ENCODE data around the gene PRKAG1. TPM values are rescaled to one million over a fixed set of nuclear protein-coding genes. Genes with fewer than 3 reads are reported as not detected.

PRKAG1 gene
- polyA plus RNA-seq, 2 of the 4 experiments (the other 2 are of a cell fraction) = 40.0 to 100 TPM

DNA sequence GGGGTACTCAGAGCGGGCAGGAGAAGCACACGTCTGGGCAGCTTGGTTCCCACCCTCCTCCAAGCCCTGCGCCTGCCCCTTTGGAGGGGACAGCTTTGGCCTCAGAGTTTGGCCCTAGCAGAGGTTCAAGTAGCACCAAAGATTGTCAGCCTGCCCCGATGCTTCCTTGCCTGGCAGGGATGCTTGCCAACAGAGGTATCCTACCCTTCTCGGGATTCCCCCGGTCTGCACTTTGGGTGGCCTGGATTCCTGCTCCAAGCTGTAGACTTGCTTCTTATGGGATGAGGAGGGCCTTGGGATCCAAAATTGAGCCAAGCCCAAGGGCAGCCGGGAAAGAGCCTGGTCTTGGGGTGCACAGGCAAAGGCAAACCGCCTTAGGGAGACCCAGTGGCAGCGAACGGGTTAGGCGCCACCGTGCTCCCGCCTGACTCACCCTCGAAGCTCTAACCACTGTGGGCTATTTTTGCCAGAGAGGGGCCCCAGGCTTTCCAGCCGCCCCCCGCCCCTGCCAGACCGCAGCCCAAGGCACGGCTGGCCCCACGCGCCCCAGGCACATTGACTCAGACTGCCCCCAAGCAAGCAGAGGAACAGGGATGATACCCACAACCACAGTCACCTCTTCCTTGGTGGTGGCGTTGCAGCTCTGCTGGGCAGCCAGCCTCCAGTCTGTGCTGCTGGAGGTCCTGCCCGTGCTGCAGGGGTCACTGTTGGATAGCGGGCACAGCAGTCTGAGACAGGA, 46.2 kb downstream of the PRKAG1 start:
- DNase-seq (ENCODE audit: low read depth in 1 of 2, low spot score in 1 of 2) = no peak
- TF ChIP-seq RAD21 (conservative IDR thresholded peaks at IDR 0.05 in 1 of 2, IDR thresholded peaks at IDR 0.05 in 1 of 2) = peak in 1 of 2 experiments; percentile 4; a peak in 1 of 5 replicates
- no peak for TF ChIP-seq HOXB13 (CRISPR knock-in tag; IDR thresholded peaks at IDR 0.05; ENCODE audit: low read depth)
- ATAC-seq = peak in 1 of 2 experiments; percentile 20; a peak in 3 of 6 replicates
- WGBS (ENCODE audit: missing lambda C conversion rate) = 81% methylated on average over 21 of the region's 23 CpGs
- ChIA-PET CTCF (interaction anchor here (70.2 to 77.5 kb wide), 2 partner anchors 7 to 18 kb away, joined by 2584 read pairs; partner anchors contain the start of genes ARF3, DDN, FKBP11 and PRKAG1), POLR2A (interaction anchor here (1.2 kb wide), 1 partner anchor 15 kb away, joined by 3 read pairs; no protein-coding TSS in a partner anchor)
- H3K27ac ChIP-seq = no peak overlapping the region
- peaks cover 23% of the 10 kb centered on the region for H3K4me1 ChIP-seq
- H3K4me3 ChIP-seq = peak overlapping the region; percentile 48; the same call in 1 of the 3 replicates
- H3K4me2 ChIP-seq = peak overlapping the region; percentile 88; the same call in 2 of the 3 replicates
- no peak for FAIRE-seq
- no peaks in the 10 kb centered on the region for H3K9me3 ChIP-seq

DNA sequence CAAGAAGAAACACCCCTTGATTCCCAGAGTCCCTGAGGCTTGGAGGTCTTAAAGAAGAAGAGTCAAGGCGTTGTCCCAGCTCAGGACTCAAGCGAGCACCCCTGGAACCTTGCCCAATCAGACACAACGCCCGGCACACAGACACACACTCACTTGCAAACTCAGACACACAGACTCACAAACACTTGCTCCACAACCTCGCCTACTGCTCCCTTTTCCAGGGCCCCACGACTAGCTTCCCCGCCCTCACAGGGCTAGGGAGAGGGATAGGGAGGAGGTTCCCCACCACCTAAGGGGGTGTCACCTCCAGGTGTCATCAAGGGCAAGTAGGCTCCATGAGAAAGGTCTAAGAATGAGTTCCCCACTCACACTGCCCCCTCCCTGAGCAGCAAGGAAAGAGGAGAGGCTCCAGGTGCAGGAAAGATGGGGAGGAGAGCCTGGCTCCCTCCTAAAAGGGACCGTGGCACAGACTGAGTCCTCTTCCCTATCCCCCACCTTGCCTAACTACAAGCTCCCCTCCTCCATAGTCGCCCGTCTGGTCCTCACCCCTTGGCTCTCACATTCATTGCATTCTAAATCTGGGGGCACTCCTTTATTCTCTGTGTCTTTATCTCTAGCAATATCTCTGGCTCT, 47.8 kb downstream of the PRKAG1 start:
- ATAC-seq = peak in 1 of 2 experiments; percentile 22; a peak in 3 of 6 replicates
- 56% methylated on average over 10 of the region's 10 CpGs for WGBS (ENCODE audit: missing lambda C conversion rate)
- TF ChIP-seq HOXB13 (CRISPR knock-in tag; IDR thresholded peaks at IDR 0.05; ENCODE audit: low read depth) (no peak), PHF8 (IDR thresholded peaks at IDR 0.05; ENCODE audit: borderline replicate concordance, low read depth) (no peak), HOXA7 (CRISPR knock-in tag; IDR thresholded peaks at IDR 0.05) (no peak), EHF (CRISPR knock-in tag; IDR thresholded peaks at IDR 0.05) (no peak), CBX2 (IDR thresholded peaks at IDR 0.05; ENCODE audit: borderline replicate concordance, low read depth) (no peak)
- TF ChIP-seq, protein P1, sequence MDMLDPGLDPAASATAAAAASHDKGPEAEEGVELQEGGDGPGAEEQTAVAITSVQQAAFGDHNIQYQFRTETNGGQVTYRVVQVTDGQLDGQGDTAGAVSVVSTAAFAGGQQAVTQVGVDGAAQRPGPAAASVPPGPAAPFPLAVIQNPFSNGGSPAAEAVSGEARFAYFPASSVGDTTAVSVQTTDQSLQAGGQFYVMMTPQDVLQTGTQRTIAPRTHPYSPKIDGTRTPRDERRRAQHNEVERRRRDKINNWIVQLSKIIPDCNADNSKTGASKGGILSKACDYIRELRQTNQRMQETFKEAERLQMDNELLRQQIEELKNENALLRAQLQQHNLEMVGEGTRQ (IDR thresholded peaks at IDR 0.05) = no peak
- TF ChIP-seq, protein P2, sequence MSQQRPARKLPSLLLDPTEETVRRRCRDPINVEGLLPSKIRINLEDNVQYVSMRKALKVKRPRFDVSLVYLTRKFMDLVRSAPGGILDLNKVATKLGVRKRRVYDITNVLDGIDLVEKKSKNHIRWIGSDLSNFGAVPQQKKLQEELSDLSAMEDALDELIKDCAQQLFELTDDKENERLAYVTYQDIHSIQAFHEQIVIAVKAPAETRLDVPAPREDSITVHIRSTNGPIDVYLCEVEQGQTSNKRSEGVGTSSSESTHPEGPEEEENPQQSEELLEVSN (IDR thresholded peaks at IDR 0.05; ENCODE audit: borderline replicate concordance, low read depth) = no peak
- DNase-seq (ENCODE audit: low read depth in 1 of 2, low spot score in 1 of 2) = no peak
- no peak for FAIRE-seq
- Histone ChIP-seq H3K4me3 (peak overlapping the region; percentile 48), H3K9me3 (no peaks in the 10 kb centered on the region), H3K27ac (peak overlapping the region; percentile 43 to 82; a peak in 5 of 6 replicates), H3K4me1 (peaks cover 23% of the 10 kb centered on the region), H3K4me2 (peak overlapping the region; percentile 88)
- ChIA-PET CTCF (interaction anchor here (70.2 to 77.5 kb wide), 2 partner anchors 9 to 17 kb away, joined by 2584 read pairs; partner anchors contain the start of genes ARF3, DDN, FKBP11 and PRKAG1), POLR2A (no interaction called here)

DNA sequence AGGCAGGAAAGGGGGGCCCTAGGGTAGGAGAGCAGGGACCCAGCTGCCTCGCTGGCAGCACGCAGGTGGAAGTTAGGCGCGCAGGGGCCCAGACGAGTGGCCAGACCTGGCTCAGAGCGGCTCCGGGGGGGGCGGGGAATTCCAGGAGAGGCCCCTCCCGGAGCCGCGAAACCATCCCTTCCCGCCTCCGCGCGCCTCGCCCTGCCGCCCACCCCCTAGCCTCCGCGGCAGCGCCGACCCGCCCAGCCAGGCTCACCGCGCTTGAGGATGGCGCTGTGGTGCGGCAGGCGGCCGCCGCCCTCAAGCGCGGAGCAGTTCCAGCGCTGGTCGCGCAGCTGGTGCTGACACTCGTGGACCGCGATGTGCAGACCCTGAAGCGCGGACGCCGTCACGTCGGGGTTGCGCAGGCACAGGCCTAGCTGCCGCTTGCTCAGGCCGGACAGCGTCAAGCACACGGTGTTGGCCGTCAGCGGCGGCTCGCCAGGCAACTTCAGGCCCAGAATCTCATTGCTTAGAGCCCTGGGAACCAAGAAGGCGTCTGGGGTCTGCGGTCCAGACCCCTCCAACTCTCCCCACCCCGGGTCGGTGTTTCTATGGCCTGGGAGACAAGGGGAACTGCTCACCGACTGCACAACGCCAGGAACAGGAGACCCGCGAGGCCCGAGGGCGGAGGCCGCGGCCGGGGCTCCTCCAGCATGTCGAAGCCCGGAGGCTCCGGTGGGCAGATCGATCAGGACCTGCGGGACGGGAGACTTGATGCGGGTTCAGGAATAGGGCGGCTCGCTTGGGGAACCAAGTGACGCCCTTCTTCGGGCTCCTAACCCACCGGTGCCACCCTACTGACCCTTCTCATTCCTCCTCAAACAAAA, 48.5 kb downstream of the PRKAG1 start:
- TF ChIP-seq, protein P2 (IDR thresholded peaks at IDR 0.05; ENCODE audit: borderline replicate concordance, low read depth) = no peak
- TF ChIP-seq, protein P3, sequence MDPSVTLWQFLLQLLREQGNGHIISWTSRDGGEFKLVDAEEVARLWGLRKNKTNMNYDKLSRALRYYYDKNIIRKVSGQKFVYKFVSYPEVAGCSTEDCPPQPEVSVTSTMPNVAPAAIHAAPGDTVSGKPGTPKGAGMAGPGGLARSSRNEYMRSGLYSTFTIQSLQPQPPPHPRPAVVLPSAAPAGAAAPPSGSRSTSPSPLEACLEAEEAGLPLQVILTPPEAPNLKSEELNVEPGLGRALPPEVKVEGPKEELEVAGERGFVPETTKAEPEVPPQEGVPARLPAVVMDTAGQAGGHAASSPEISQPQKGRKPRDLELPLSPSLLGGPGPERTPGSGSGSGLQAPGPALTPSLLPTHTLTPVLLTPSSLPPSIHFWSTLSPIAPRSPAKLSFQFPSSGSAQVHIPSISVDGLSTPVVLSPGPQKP (IDR thresholded peaks at IDR 0.05; ENCODE audit: low read depth, low read length) = no peak
- TF ChIP-seq RNF2 (IDR thresholded peaks at IDR 0.05; ENCODE audit: borderline replicate concordance, low read depth) (no peak), TP53 (CRISPR knock-in tag; IDR thresholded peaks at IDR 0.05) (no peak), NFE2L2 (conservative IDR thresholded peaks at IDR 0.05; ENCODE audit: low read length) (no peak), MAZ (IDR thresholded peaks at IDR 0.05; ENCODE audit: borderline replicate concordance, low read depth, low read length) (no peak), ZC3H11A (IDR thresholded peaks at IDR 0.05) (no peak), KDM5A (IDR thresholded peaks at IDR 0.05) (no peak), ZNF302 (CRISPR knock-in tag; IDR thresholded peaks at IDR 0.05) (no peak), NR3C1 (IDR thresholded peaks at IDR 0.05) (no peak), ZSCAN20 (CRISPR knock-in tag; IDR thresholded peaks at IDR 0.05) (no peak), ZFP36 (IDR thresholded peaks at IDR 0.05; ENCODE audit: borderline replicate concordance, partially characterized antibody) (no peak), NPAS2 (CRISPR knock-in tag; IDR thresholded peaks at IDR 0.05; ENCODE audit: borderline replicate concordance) (no peak), RARB (CRISPR knock-in tag; IDR thresholded peaks at IDR 0.05) (no peak)
- TF ChIP-seq, protein P4, sequence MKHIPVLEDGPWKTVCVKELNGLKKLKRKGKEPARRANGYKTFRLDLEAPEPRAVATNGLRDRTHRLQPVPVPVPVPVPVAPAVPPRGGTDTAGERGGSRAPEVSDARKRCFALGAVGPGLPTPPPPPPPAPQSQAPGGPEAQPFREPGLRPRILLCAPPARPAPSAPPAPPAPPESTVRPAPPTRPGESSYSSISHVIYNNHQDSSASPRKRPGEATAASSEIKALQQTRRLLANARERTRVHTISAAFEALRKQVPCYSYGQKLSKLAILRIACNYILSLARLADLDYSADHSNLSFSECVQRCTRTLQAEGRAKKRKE (CRISPR knock-in tag; IDR thresholded peaks at IDR 0.05; ENCODE audit: low read depth) = no peak
- TF ChIP-seq, protein P1 (IDR thresholded peaks at IDR 0.05) = no peak
- DNase-seq (ENCODE audit: low read depth in 1 of 2, low spot score in 1 of 2) (no peak), ATAC-seq (no peak), FAIRE-seq (no peak)
- no peak overlapping the region for H3K4me3 ChIP-seq
- no peaks in the 10 kb centered on the region for H3K9me3 ChIP-seq
- no peak overlapping the region for H3K27ac ChIP-seq
- peaks cover 23% of the 10 kb centered on the region for H3K4me1 ChIP-seq
- WGBS (ENCODE audit: missing lambda C conversion rate) = 90% methylated on average over 73 of the region's 77 CpGs
- ChIA-PET CTCF (interaction anchor here (70.2 to 77.5 kb wide), 2 partner anchors 10 to 16 kb away, joined by 2584 read pairs; partner anchors contain the start of genes ARF3, DDN, FKBP11 and PRKAG1), POLR2A (no interaction called here)
- H3K4me2 ChIP-seq = no peak overlapping the region

Measured in A549 (cell line).